Ishikawa (cell line): ENCODE data around the gene FAM114A1.

ENCODE experiments used
- CEBPB ChIP-seq: IDR thresholded peaks from 2 replicates; pipeline ENCODE4 v1.6.1; 2012
- CREB1 ChIP-seq: IDR thresholded peaks from 2 replicates; pipeline ENCODE4 v1.6.1; 2012; ENCODE audit warnings: low read depth
- EGR1 ChIP-seq: IDR thresholded peaks from 2 replicates; pipeline ENCODE4 v1.6.1; 2012
- EP300 ChIP-seq: IDR thresholded peaks from 2 replicates; pipeline ENCODE4 v1.6.1; 2012; ENCODE audit warnings: borderline replicate concordance
- FOXM1 ChIP-seq: IDR thresholded peaks from 2 replicates; pipeline ENCODE4 v1.6.1; 2012; ENCODE audit warnings: low read depth, borderline replicate concordance
- NFIC ChIP-seq: IDR thresholded peaks from 2 replicates; pipeline ENCODE4 v1.6.1; 2012
- RAD21 ChIP-seq: IDR thresholded peaks from 2 replicates; pipeline ENCODE4 v1.6.1; 2012; ENCODE audit warnings: low read depth
- TAF1 ChIP-seq: IDR thresholded peaks from 2 replicates; pipeline ENCODE4 v1.6.1; 2012; ENCODE audit warnings: low read depth, mild to moderate bottlenecking
- TCF12 ChIP-seq: IDR thresholded peaks from 2 replicates; pipeline ENCODE4 v1.6.1; 2012; ENCODE audit warnings: low read depth
- TEAD4 ChIP-seq: IDR thresholded peaks from 2 replicates; pipeline ENCODE4 v1.6.1; 2012
- YY1 ChIP-seq: IDR thresholded peaks from 2 replicates; pipeline ENCODE4 v1.6.1; 2012; ENCODE audit warnings: low read depth
- ZBTB7A ChIP-seq: IDR thresholded peaks from 2 replicates; pipeline ENCODE4 v1.6.1; 2012; ENCODE audit warnings: low read depth
- TF ChIP-seq, protein P1 (sequence below): IDR thresholded peaks from 2 replicates; pipeline ENCODE4 v1.6.1; 2012; ENCODE audit warnings: low read depth, mild to moderate bottlenecking
- TF ChIP-seq, protein P2 (sequence below): IDR thresholded peaks from 2 replicates; pipeline ENCODE4 v1.6.1; 2012
- TF ChIP-seq, protein P3 (sequence below): IDR thresholded peaks from 2 replicates; pipeline ENCODE4 v1.6.1; 2012

FAM114A1 gene

DNA sequence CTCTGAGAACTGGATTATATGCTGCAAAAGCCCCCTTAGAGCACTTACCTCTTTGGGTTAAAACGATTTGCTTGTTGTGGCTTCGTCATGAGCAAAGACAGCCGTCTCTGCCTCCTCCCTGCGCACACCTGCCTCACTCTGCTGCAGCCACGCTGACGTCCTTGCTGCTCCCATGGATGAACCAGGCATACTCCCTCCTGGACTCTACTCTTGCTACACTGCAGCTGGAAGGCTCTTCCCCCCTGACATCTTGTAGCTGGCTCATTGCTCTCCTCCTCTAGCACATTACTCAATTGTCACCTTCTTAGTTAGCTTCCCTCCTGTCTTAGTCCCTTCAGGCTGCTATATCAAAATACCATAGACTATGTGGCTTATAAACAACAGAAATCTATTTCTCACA is 59.3 kb downstream of the FAM114A1 start:
- TF ChIP-seq CEBPB (no peak), FOXM1 (no peak), EGR1 (no peak), TEAD4 (no peak), ZBTB7A (no peak), TAF1 (no peak)
- TF ChIP-seq, protein P1, sequence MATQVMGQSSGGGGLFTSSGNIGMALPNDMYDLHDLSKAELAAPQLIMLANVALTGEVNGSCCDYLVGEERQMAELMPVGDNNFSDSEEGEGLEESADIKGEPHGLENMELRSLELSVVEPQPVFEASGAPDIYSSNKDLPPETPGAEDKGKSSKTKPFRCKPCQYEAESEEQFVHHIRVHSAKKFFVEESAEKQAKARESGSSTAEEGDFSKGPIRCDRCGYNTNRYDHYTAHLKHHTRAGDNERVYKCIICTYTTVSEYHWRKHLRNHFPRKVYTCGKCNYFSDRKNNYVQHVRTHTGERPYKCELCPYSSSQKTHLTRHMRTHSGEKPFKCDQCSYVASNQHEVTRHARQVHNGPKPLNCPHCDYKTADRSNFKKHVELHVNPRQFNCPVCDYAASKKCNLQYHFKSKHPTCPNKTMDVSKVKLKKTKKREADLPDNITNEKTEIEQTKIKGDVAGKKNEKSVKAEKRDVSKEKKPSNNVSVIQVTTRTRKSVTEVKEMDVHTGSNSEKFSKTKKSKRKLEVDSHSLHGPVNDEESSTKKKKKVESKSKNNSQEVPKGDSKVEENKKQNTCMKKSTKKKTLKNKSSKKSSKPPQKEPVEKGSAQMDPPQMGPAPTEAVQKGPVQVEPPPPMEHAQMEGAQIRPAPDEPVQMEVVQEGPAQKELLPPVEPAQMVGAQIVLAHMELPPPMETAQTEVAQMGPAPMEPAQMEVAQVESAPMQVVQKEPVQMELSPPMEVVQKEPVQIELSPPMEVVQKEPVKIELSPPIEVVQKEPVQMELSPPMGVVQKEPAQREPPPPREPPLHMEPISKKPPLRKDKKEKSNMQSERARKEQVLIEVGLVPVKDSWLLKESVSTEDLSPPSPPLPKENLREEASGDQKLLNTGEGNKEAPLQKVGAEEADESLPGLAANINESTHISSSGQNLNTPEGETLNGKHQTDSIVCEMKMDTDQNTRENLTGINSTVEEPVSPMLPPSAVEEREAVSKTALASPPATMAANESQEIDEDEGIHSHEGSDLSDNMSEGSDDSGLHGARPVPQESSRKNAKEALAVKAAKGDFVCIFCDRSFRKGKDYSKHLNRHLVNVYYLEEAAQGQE = no peak
- TF ChIP-seq, protein P2, sequence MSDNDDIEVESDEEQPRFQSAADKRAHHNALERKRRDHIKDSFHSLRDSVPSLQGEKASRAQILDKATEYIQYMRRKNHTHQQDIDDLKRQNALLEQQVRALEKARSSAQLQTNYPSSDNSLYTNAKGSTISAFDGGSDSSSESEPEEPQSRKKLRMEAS = no peak
- TF ChIP-seq, protein P3, sequence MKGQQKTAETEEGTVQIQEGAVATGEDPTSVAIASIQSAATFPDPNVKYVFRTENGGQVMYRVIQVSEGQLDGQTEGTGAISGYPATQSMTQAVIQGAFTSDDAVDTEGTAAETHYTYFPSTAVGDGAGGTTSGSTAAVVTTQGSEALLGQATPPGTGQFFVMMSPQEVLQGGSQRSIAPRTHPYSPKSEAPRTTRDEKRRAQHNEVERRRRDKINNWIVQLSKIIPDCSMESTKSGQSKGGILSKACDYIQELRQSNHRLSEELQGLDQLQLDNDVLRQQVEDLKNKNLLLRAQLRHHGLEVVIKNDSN = no peak

DNA sequence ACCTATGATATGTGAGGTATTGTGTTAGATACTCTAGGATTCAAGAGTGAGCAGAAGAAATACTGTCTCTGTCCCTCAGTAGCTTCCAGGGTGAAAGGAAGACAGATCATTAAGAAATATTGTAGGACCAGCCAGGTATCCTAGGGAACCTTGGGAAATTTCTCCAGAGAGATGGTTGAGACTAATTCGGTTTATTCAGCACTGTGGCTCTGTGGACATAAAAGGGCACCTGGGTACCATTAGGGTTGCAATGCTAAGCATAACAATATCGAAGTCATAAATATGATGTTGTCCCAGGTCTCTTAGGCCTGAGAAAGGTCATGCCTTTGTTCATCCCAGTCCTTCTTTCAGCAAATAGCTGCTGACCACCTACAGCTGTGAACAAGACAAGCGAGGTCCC is 61.0 kb downstream of the FAM114A1 start:
- no peak for TF ChIP-seq EGR1
- TF ChIP-seq EP300 = no peak
- no peak for TF ChIP-seq ZBTB7A
- TF ChIP-seq TAF1 = no peak
- no peak for TF ChIP-seq TCF12
- TF ChIP-seq RAD21 = no peak
- no peak for TF ChIP-seq YY1

DNA sequence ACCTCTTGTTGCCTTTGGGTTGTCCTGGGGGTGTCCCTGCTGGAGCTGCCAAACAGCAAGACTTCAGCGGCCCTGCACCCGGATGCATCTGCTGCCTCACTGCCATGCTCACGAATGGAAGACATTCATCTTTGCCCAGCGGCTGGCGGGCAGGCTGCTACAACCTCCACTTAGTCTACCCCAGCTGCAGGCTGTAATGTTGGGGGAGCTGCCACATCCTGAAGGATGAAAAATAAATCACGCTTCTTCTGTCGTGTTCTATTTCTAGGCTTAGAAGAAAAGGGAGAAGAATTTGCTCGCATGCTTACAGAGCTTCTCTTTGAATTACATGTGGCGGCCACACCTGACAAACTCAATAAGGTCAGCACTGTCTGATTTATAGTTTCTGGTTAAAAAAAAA is 61.4 kb downstream of the FAM114A1 start:
- TF ChIP-seq RAD21 (no peak), TCF12 (no peak), TEAD4 (no peak), NFIC (no peak)
- TF ChIP-seq, protein P2 = no peak

DNA sequence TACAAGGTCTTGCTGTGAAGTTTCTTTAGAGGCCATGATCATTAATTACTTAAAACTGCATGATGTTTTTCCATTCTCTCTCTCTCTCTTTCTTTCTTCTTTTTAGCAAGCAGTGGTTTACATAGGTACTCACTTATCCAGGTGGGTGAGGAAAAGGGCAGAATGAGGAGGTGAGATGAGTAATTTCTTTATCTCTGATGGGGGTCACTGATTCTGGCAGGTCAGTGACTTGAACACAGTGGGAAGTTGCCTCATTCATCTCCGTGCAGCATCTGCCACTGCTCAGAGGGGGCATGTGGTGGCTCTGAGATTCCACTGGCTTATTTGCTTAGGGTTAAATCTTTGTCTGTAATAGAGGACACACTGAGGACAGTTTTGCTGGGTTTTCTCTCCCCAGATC is 62.6 kb downstream of the FAM114A1 start:
- no peak for TF ChIP-seq YY1
- TF ChIP-seq CREB1 = no peak
- no peak for TF ChIP-seq ZBTB7A
- TF ChIP-seq, protein P1 = no peak
- TF ChIP-seq CEBPB = no peak
- no peak for TF ChIP-seq RAD21
- TF ChIP-seq EP300 = no peak
- no peak for TF ChIP-seq NFIC
- TF ChIP-seq FOXM1 = no peak
- no peak for TF ChIP-seq TCF12
- TF ChIP-seq TAF1 = no peak

DNA sequence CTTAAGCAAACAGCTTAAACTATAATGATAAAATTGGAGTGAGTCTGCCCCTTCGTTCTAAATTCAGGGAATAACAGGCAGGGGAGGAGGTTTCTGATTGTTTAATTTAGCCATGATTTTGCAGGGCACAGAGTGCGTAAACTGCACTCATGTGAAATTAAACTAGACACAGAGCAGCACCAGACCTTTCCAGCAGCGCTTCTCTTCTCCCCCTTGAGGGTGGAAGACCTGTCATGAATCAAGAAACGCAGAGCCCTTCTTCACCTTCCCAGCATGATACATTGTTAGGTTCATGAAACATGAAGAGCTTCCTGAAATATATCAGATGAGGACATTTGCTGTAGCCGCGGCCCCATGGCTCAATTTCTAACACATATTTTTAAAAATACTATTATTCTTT is 63.1 kb downstream of the FAM114A1 start:
- TF ChIP-seq, protein P1 = no peak
- TF ChIP-seq EP300 (no peak), CEBPB (no peak), EGR1 (no peak), FOXM1 (no peak), NFIC (no peak), RAD21 (no peak), TAF1 (no peak), YY1 (no peak), CREB1 (no peak), TCF12 (no peak), TEAD4 (no peak)
- TF ChIP-seq, protein P2 = no peak

DNA sequence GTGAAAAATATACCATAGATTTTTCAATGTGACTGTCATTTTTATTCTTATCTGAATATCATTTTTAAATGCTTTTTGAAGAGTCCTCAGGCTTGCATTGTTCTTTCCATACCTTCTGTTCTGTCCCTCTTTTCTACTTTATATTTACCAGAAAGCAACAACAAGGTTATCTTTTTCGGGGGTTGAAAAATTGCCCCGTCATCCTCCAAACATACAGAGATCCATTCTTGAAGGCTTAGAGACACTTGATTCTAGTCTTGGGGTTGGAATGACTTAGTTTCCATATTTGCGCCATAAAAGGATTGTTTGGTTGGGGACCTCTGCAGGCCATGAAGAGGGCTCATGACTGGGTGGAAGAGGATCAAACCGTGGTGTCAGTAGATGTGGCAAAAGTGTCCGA is 63.5 kb downstream of the FAM114A1 start:
- TF ChIP-seq, protein P3 = no peak
- TF ChIP-seq CREB1 (no peak), TEAD4 (no peak), FOXM1 (no peak), RAD21 (no peak), CEBPB (no peak), TCF12 (no peak), NFIC (no peak), EGR1 (no peak), YY1 (no peak), TAF1 (no peak), ZBTB7A (no peak), EP300 (no peak)
- TF ChIP-seq, protein P1 = no peak
- TF ChIP-seq, protein P2 = no peak
